Activated naive CD4-positive, alpha-beta T cell treated with anti-CD3 and anti-CD28 coated beads, Interleukin-2, amount 50 U/mL, for 16 hours (primary cell): ENCODE results near the gene FLRT1.

Source experiments
- DNase-seq: peaks from one replicate; pipeline ENCODE4 v3.0.0-alpha.2; 2020

The FLRT1 gene

GRCh38 chr11:64035576-64035975 lies at the start of gene FLRT1:
FLRT1 (plus strand) TSS chr11:64035931; CDS start chr11:64116268, 80,337 bp downstream.
- no peak for DNase-seq

- peak; percentile 88 for DNase-seq
Observed at GRCh38 chr11:63986156-63986931, 49.4 kb upstream of the FLRT1 start, which contains the start of gene OTUB1. OTUB1 (plus strand) TSS chr11:63986438; CDS start chr11:63986457, 19 bp downstream.

GRCh38 chr11:63986932-63987513 lies 48.7 kb upstream of the FLRT1 start:
- DNase-seq, result no peak

GRCh38 chr11:63991558-63991957 lies 44.2 kb upstream of the FLRT1 start:
- no peak for DNase-seq

GRCh38 chr11:63993100-63993499 lies 42.6 kb upstream of the FLRT1 start:
- no peak for DNase-seq

- no peak for DNase-seq
Observed at GRCh38 chr11:63993993-63994392, 41.7 kb upstream of the FLRT1 start.

- no peak for DNase-seq
Observed at GRCh38 chr11:63996512-63996911, 39.2 kb upstream of the FLRT1 start.

- no peak for DNase-seq
Observed at GRCh38 chr11:63997104-63997700, 38.5 kb upstream of the FLRT1 start.

- DNase-seq, result no peak
Observed at GRCh38 chr11:63997801-63998337, 37.9 kb upstream of the FLRT1 start.

- DNase-seq, result no peak
Observed at GRCh38 chr11:63998558-63999348, 37.0 kb upstream of the FLRT1 start.

GRCh38 chr11:63999349-64000025 lies 36.2 kb upstream of the FLRT1 start:
- peak; percentile 70 for DNase-seq

GRCh38 chr11:64000026-64000739 lies 35.5 kb upstream of the FLRT1 start:
- peak; percentile 74 for DNase-seq

- DNase-seq, result no peak
Observed at GRCh38 chr11:64000740-64001483, 34.8 kb upstream of the FLRT1 start.

- DNase-seq, result no peak
Observed at GRCh38 chr11:64001484-64002420, 34.0 kb upstream of the FLRT1 start.

- DNase-seq, result no peak
Observed at GRCh38 chr11:64003807-64004589, 31.7 kb upstream of the FLRT1 start.

- no peak for DNase-seq
Observed at GRCh38 chr11:64004590-64004984, 31.1 kb upstream of the FLRT1 start.

- no peak for DNase-seq
Observed at GRCh38 chr11:64005691-64006090, 30.0 kb upstream of the FLRT1 start.

- no peak for DNase-seq
Observed at GRCh38 chr11:64006398-64006797, 29.3 kb upstream of the FLRT1 start.

- no peak for DNase-seq
Observed at GRCh38 chr11:64007160-64007628, 28.5 kb upstream of the FLRT1 start.
